NT2/D1 (cell line): ENCODE measurements around the gene TMEM169.

Experiments used
- DNase-seq: peaks from one replicate; pipeline ENCODE4 v3.0.0-alpha.2; 2011; ENCODE audit warnings: low read depth, low spot score
- H3K27me3 ChIP-seq: 2 replicates; pipeline ENCODE4 v1.6.0; 2011; ENCODE audit warnings: mild to moderate bottlenecking; ENCODE audit not compliant: insufficient read length, insufficient read depth
- H3K36me3 ChIP-seq: 2 replicates; pipeline ENCODE4 v1.6.1; 2011; ENCODE audit warnings: mild to moderate bottlenecking, low read length, mixed read lengths; ENCODE audit not compliant: insufficient read depth, insufficient read length
- H3K4me1 ChIP-seq: 2 replicates; pipeline ENCODE4 v1.5.1; 2011; ENCODE audit not compliant: insufficient read depth, insufficient read length
- H3K4me3 ChIP-seq: 2 replicates; pipeline ENCODE4 v1.5.1; 2011; ENCODE audit warnings: low read depth; ENCODE audit not compliant: insufficient read length
- H3K9ac ChIP-seq: 2 replicates; pipeline ENCODE4 v1.6.0; 2011; ENCODE audit warnings: low read depth; ENCODE audit not compliant: insufficient read length
- H3K9me3 ChIP-seq: 2 replicates; pipeline ENCODE4 v1.5.1; 2011; ENCODE audit warnings: mild to moderate bottlenecking, low read length; ENCODE audit not compliant: insufficient read depth
- SUZ12 ChIP-seq: IDR thresholded peaks from 2 replicates; pipeline ENCODE4 v1.6.1; 2011; ENCODE audit not compliant: insufficient read length, insufficient read depth; ENCODE audit errors: extremely low read depth
- YY1 ChIP-seq: IDR thresholded peaks from 2 replicates; pipeline ENCODE4 v1.6.1; 2011; ENCODE audit not compliant: insufficient read length, insufficient read depth
- ZNF274 ChIP-seq: IDR thresholded peaks from 2 replicates; pipeline ENCODE4 v1.6.1; 2011; ENCODE audit warnings: mild to moderate bottlenecking, low read depth, low read length

The TMEM169 gene

GRCh38 chr2:216081487-216082116, at the start of gene TMEM169, which contains the start of gene PECR:
Gene TMEM169, plus strand, starts transcription at chr2:216081919. Its CDS starts 14,045 bp downstream, at chr2:216095964.
Gene PECR, minus strand, starts transcription at chr2:216081809. Its CDS starts 68 bp downstream, at chr2:216081741.
- Histone ChIP-seq H3K27me3 (peaks cover 4% of the 10 kb centered on the region), H3K9ac (peak within 1 kb of the TSS; percentile 99), H3K9me3 (no peaks in the 10 kb centered on the region), H3K36me3 (no peaks in the 10 kb centered on the region), H3K4me3 (peak within 1 kb of the TSS; percentile 93), H3K4me1 (peaks cover 7% of the 10 kb centered on the region)
- TF ChIP-seq SUZ12 = no peak
- TF ChIP-seq ZNF274 = no peak
- TF ChIP-seq YY1 = no peak
- DNase-seq = peak; percentile 57

- DNase-seq = no peak
These were observed 49.6 kb upstream of the TMEM169 start for GRCh38 chr2:216031960-216032689.

GRCh38 chr2:216033403-216033802, 48.3 kb upstream of the TMEM169 start:
- Histone ChIP-seq H3K27me3 (no peaks in the 10 kb centered on the region), H3K9ac (no peak overlapping the region), H3K4me3 (no peak overlapping the region), H3K36me3 (peaks cover 6% of the 10 kb centered on the region), H3K4me1 (no peaks in the 10 kb centered on the region), H3K9me3 (no peaks in the 10 kb centered on the region)
- DNase-seq = no peak
- TF ChIP-seq YY1 = no peak
- no peak for TF ChIP-seq ZNF274
- TF ChIP-seq SUZ12 = no peak

More at GRCh38 chr2:216031960-216032689, 49.6 kb upstream of the TMEM169 start:
- no peak for TF ChIP-seq SUZ12
- TF ChIP-seq YY1 = no peak
- no peak for TF ChIP-seq ZNF274
- Histone ChIP-seq H3K9ac (no peak overlapping the region), H3K27me3 (no peaks in the 10 kb centered on the region), H3K36me3 (peaks cover 4% of the 10 kb centered on the region), H3K4me3 (no peak overlapping the region), H3K4me1 (no peaks in the 10 kb centered on the region), H3K9me3 (no peaks in the 10 kb centered on the region)

- peak; percentile 78 for DNase-seq
These were observed 47.7 kb upstream of the TMEM169 start for GRCh38 chr2:216034065-216034464.

GRCh38 chr2:216039918-216040317, 41.8 kb upstream of the TMEM169 start:
- H3K4me1 ChIP-seq = no peaks in the 10 kb centered on the region
- TF ChIP-seq ZNF274 (no peak), SUZ12 (no peak), YY1 (no peak)

More at GRCh38 chr2:216034065-216034464, 47.7 kb upstream of the TMEM169 start:
- H3K9ac ChIP-seq = no peak overlapping the region
- no peaks in the 10 kb centered on the region for H3K27me3 ChIP-seq
- TF ChIP-seq SUZ12 = no peak
- no peak for TF ChIP-seq ZNF274
- TF ChIP-seq YY1 = no peak
- no peak overlapping the region for H3K4me3 ChIP-seq
- peaks cover 6% of the 10 kb centered on the region for H3K36me3 ChIP-seq
- no peaks in the 10 kb centered on the region for H3K9me3 ChIP-seq
- no peaks in the 10 kb centered on the region for H3K4me1 ChIP-seq

GRCh38 chr2:216041438-216041837, 40.3 kb upstream of the TMEM169 start:
- H3K9ac ChIP-seq = no peak overlapping the region
- no peak for TF ChIP-seq SUZ12
- TF ChIP-seq ZNF274 = no peak
- no peak for TF ChIP-seq YY1
- H3K36me3 ChIP-seq = peaks cover 17% of the 10 kb centered on the region
- H3K9me3 ChIP-seq = no peaks in the 10 kb centered on the region
- no peak for DNase-seq
- no peaks in the 10 kb centered on the region for H3K27me3 ChIP-seq
- no peak overlapping the region for H3K4me3 ChIP-seq
- H3K4me1 ChIP-seq = no peaks in the 10 kb centered on the region

More at GRCh38 chr2:216039918-216040317, 41.8 kb upstream of the TMEM169 start:
- H3K9ac ChIP-seq = no peak overlapping the region
- peaks cover 17% of the 10 kb centered on the region for H3K36me3 ChIP-seq
- no peaks in the 10 kb centered on the region for H3K9me3 ChIP-seq
- no peak overlapping the region for H3K4me3 ChIP-seq
- no peak for DNase-seq
- no peaks in the 10 kb centered on the region for H3K27me3 ChIP-seq

GRCh38 chr2:216043949-216044348, 37.8 kb upstream of the TMEM169 start:
- peaks cover 24% of the 10 kb centered on the region for H3K36me3 ChIP-seq
- no peak overlapping the region for H3K4me3 ChIP-seq
- DNase-seq = no peak
- no peak overlapping the region for H3K9ac ChIP-seq
- no peaks in the 10 kb centered on the region for H3K27me3 ChIP-seq
- no peak for TF ChIP-seq ZNF274
- TF ChIP-seq SUZ12 = no peak
- TF ChIP-seq YY1 = no peak
- no peaks in the 10 kb centered on the region for H3K4me1 ChIP-seq
- H3K9me3 ChIP-seq = no peaks in the 10 kb centered on the region
